ENCODE measurements around the gene TIMM13. TPM values are rescaled to one million over a fixed set of nuclear protein-coding genes. Genes with fewer than 3 reads are reported as not detected.

Gene TIMM13
- total RNA-seq, 2 donors from 2014 or later: 100 to 252 TPM

DNA sequence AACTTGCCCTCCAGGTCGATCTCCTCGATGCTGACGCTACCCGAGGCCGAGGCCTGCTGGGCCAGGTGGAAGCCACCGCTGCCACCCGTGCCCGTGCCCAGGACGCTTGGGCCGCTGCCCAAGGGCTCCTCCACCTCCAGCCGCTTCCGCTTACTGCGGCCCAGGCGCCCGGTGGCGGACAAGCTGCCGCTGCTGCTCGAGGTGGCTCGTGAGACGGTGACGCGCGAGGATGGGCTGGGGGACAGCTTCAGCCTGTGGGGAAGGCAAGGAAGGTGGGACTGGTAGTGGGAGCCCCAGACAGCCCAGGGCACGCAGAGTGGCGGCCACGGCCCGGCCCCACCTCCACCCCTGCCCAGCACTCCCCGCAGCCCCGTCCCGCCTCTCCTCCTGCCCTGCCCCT lies 6.5 kb upstream of the TIMM13 start:
- peaks cover 5% of the 10 kb centered on the region for H3K36me3 ChIP-seq
- intact Hi-C loops (cut with DNase I): no loop called here
- TF ChIP-seq, protein P1, sequence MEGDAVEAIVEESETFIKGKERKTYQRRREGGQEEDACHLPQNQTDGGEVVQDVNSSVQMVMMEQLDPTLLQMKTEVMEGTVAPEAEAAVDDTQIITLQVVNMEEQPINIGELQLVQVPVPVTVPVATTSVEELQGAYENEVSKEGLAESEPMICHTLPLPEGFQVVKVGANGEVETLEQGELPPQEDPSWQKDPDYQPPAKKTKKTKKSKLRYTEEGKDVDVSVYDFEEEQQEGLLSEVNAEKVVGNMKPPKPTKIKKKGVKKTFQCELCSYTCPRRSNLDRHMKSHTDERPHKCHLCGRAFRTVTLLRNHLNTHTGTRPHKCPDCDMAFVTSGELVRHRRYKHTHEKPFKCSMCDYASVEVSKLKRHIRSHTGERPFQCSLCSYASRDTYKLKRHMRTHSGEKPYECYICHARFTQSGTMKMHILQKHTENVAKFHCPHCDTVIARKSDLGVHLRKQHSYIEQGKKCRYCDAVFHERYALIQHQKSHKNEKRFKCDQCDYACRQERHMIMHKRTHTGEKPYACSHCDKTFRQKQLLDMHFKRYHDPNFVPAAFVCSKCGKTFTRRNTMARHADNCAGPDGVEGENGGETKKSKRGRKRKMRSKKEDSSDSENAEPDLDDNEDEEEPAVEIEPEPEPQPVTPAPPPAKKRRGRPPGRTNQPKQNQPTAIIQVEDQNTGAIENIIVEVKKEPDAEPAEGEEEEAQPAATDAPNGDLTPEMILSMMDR (IDR thresholded peaks at IDR 0.05): no peak
- no peak overlapping the region for H3K9ac ChIP-seq (ENCODE audit: low read depth in 2 of 2, low read length in 2 of 2)
- H3K27me3 ChIP-seq: no peaks in the 10 kb centered on the region
- DNase-seq: no peak
- no peak overlapping the region for H3K4me3 ChIP-seq
- no peaks in the 10 kb centered on the region for H3K9me3 ChIP-seq
- H3K27ac ChIP-seq: no peak overlapping the region
- H3K4me1 ChIP-seq: no peaks in the 10 kb centered on the region

DNA sequence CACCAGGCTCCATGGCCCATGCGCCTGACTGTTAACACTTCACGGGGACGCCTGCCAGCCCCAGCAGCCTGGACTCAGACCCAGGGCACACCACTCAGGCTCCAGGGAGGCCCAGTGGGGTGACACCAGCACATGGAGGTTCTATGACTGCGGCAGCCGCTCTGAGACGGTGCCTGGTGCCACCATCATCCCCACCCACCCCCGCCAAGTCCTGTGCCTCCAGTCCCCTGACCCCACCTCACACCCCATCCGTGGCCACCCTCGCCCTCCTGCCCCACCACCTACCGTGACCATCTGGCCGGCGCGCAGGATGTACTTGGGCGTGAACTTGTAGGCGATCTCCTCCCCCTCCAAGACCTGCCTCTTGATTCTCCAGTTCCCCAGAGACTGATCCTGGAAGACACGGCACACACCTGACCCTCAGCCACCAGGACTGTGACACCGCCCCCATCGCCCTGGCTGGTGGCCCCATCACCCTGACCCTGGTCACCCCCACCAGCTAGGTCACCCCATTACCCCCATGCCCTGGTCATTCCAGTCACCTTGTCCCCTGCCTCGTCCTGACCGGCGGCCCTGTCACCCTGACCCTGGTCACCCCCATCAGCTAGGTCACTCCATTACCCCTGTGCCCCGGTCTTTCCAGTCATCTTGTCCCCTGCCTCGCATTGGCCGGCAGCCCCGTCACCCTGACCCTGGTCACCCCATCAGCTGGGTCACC lies 4.9 kb upstream of the TIMM13 start:
- intact Hi-C loops (cut with DNase I): no loop called here
- Histone ChIP-seq H3K36me3 (peaks cover 5% of the 10 kb centered on the region), H3K27me3 (no peaks in the 10 kb centered on the region), H3K4me3 (no peak overlapping the region), H3K9ac (ENCODE audit: low read depth in 2 of 2, low read length in 2 of 2) (no peak overlapping the region), H3K4me1 (peaks cover 6% of the 10 kb centered on the region), H3K9me3 (no peaks in the 10 kb centered on the region), H3K27ac (no peak overlapping the region)
- TF ChIP-seq, protein P1 (IDR thresholded peaks at IDR 0.05): no peak
- DNase-seq: no peak

DNA sequence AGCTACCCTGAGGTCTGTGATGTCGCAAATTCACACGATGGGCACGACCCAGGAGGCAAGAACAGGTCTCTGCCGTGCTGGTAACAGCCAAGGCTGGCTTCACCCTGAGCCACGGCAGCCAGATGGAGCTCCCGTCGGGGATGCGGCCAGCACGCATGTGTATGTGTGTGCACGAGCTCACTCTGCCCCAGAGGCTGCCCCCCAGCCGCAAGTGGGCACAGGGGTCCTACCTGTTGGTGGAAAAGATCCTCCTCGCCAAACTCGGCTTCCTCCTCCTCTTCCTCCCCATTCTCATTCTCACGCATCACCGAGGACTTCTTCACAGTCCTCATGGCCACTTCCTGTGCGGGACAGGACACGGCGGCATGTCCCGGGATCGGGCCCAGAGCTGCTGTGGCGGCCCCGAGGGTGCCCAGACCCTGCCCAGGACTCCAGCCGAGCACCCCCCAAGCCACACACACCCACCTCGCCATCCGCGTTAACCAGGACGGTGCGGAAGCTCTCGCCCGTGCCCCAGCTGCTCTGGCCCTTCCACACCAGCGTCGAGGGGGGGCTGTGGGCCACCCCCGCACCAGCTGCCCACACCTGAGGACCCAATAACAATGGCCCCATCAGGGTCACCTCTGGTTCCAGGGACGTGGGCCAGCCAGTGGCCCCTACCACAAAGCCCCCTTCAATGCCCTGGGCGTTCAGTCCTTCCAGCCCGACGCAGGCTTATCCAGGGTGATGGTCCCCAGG lies 4.1 kb upstream of the TIMM13 start:
- Histone ChIP-seq H3K4me3 (no peak overlapping the region), H3K27me3 (no peaks in the 10 kb centered on the region), H3K36me3 (no peaks in the 10 kb centered on the region), H3K27ac (no peak overlapping the region), H3K9ac (ENCODE audit: low read depth in 2 of 2, low read length in 2 of 2) (no peak overlapping the region), H3K4me1 (peaks cover 9% of the 10 kb centered on the region), H3K9me3 (no peaks in the 10 kb centered on the region)
- intact Hi-C loops (cut with DNase I): no loop called here
- TF ChIP-seq, protein P1 (IDR thresholded peaks at IDR 0.05): no peak
- no peak for DNase-seq

DNA sequence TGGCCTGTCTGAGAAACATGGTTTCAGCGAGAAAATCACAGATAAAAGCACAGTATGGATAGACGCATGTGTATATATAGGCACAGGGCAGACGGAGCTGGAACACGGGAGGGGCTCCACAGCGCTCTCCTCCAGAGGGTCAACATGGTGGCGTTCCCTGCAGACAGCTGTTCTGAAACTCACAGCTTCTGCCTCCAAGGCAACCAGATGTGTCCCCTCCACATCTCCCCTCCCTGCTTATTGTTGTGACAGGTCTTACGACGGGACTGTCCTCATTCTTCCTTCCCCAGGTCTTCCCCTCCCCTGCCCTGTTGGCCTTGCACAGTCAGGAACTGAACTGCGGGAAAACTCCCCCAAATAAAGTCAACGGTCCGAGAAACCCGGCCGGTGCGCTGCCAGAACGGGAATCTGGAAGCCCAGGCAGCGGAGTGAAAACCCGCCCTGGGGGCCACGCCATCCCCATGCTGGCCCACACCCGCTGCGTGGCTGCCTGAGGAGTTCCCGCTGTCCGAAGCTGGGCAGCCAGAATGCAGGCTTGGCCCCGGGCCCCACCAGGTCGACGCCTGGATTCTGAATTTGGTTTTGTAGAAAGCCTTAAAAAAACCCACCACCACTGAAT lies 2.6 kb upstream of the TIMM13 start:
- no peak for DNase-seq

More for the DNA sequence above, 2.6 kb upstream of the TIMM13 start:
- TF ChIP-seq, protein P1 (IDR thresholded peaks at IDR 0.05): no peak
- Histone ChIP-seq H3K27ac (no peak overlapping the region), H3K4me3 (no peak overlapping the region), H3K36me3 (no peaks in the 10 kb centered on the region), H3K9me3 (no peaks in the 10 kb centered on the region), H3K9ac (ENCODE audit: low read depth in 2 of 2, low read length in 2 of 2) (no peak overlapping the region), H3K4me1 (peaks cover 17% of the 10 kb centered on the region), H3K27me3 (no peaks in the 10 kb centered on the region)
- intact Hi-C loops (cut with DNase I): no loop called here
